EL (cell line): ENCODE measurements around the gene SBNO2.

Source experiments
- DNase-seq: peaks from one replicate; pipeline ENCODE4 v3.0.0-alpha.2; 2016

Gene SBNO2

DNA sequence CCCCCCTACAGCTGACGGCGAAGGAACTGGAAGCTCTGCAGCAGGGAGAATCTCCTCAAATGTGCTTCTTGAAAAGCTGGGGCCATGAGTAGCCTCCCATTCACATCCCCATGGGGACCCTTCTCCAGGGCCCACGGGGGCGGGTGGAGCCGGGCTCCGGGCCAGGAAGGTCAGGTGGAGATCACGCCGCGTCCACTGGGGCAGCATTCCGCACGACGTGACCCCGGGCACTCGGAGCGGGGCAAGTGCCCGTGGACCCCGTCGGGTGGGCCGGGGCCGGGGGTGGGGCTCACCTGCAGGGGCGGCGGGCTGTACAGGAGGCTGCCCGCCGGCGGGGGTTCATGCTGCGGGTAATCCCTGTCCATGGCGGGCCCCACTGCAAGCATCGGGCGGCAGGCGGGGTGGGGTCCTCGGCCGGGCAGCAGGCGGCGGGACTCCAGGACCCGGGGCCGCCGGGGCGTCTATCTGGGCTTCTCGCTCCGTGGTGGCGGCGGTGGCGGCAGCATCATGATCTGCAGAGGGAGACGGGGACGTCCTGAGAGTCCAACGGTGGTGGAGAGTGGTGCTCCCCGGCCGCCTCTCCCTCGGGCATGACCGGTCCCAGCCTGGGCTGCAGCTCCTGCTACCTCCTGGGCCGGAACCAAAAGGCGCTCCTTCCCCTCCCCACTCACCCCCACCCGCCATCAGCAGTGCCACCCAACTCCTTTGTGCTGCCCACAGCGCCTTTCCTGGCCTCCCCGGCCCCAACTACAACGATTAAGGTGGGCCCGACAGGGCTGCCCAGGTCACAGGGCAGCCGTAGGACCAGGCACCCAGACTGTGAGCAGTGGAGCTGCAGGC lies 20.0 kb downstream of the SBNO2 start:
- no peak for DNase-seq

- DNase-seq: no peak
Observed at GRCh38 chr19:1151917-1152587, 22.0 kb downstream of the SBNO2 start.

GRCh38 chr19:1151037-1151724 lies 22.9 kb downstream of the SBNO2 start:
- DNase-seq: no peak

GRCh38 chr19:1150333-1151036 lies 23.6 kb downstream of the SBNO2 start:
- no peak for DNase-seq

DNA sequence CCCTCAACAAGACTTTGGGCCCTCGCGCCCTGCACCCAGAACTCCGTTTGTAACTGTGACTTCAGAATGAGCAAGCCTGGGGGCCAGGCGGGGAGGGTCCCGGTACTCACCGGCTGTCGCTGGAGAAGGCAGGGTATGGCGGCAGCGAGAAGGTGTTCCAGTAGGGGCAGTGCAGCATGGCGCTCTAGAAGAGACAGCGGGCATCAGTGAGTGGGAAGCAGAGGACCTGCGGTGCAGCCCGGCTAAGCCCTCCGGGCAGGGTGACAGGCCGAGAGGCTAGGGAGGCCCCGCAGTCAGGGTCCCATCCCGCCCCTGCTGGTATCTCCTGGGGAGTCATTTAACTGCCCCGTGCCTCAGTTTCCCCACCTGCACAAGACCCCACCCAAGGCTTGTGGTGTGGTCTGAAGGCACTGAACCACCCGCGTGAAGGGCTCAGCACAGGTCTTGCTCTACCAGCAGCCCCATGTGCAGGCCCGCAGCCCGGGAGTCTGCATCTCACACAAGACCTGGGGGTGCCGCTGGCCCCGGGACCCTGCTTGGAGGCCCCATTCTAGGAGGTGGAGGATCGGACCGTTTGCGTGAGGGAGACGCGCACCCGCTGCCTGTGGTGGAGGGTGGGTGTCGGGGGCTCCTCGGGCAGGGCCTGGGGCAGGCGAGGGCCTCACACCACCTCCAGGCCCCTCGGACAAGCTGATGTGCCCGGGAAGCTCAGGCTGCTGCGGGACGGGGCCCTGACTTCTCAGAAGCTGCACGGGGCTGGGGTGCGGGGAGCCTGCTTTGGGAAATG lies 24.6 kb downstream of the SBNO2 start:
- no peak for DNase-seq

DNA sequence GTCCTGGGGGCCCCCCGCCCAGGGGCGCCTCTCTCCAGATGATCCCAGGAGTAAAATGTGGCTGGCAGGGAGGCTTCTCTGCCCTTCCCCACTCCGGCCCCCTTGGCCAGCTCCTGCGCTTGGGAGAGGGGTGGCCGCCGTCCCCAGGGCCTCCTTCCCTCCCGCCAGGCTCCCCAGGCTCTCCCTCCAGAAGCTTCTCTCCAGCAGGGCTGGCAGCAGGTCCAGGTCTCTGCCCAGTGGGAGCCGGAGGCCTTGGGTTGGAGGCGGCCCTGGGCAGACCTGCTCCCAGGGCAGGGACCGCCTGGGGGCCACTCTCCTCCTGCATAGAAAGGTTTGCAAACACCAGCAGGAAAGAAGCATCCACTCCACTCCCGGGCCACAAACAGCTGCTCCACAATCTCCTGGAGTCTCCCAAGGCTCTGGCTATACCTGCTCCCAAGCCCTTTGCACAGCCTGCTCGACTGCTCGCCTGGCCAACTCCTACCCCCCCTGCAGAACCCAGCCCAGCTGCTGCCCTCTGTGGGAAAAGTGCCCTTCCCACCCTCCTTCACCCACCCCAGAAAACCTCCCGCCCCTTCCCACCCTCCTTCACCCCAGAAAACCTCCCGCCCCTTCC lies 26.0 kb downstream of the SBNO2 start:
- DNase-seq: no peak

DNA sequence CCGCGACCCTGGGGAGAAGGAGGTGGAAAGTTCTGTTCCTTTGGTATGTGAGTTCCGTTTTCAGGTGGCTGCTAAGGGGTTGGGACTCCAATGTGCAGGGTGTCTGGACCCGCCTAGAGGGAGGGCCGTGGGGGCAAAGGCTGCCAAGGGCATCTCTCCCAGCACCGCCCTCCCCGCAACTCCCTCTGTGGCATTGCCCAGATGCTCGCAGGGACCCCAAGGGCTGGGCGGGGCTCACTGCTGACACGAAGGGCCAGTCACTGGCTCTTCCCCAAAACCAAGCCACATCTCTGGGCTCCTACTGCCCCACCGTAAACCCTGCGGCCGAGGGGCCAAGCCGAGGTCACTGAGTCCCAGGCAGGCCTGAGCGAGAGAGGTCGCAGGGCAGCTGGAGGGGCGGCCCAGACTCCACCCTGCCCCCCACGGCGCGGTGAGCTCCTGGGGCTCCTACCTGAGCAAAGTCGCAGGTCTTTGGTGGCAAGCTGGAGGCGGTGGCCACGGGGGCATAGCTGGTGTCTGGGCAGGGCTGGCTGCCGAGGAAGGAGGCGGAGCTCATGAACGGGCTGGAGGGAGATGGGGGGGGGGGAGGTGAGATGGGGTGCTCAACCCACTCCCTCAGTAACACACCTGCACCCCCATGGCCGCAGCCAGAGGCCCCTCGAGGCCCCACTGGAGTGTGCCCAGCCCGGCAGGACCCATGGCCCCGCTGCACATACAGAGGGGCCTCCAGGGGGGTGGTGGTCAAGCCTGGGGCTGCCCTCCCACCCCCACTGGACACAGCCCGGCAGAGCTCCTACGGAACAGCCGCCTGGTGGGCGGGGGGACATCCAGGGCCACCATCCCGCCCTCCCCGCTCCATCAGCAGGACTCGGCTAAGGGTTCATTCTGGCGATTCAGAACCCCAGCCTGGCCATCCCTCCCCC lies 26.9 kb downstream of the SBNO2 start:
- DNase-seq: no peak

- no peak for DNase-seq
Observed at GRCh38 chr19:1146412-1146699, 27.7 kb downstream of the SBNO2 start.

DNA sequence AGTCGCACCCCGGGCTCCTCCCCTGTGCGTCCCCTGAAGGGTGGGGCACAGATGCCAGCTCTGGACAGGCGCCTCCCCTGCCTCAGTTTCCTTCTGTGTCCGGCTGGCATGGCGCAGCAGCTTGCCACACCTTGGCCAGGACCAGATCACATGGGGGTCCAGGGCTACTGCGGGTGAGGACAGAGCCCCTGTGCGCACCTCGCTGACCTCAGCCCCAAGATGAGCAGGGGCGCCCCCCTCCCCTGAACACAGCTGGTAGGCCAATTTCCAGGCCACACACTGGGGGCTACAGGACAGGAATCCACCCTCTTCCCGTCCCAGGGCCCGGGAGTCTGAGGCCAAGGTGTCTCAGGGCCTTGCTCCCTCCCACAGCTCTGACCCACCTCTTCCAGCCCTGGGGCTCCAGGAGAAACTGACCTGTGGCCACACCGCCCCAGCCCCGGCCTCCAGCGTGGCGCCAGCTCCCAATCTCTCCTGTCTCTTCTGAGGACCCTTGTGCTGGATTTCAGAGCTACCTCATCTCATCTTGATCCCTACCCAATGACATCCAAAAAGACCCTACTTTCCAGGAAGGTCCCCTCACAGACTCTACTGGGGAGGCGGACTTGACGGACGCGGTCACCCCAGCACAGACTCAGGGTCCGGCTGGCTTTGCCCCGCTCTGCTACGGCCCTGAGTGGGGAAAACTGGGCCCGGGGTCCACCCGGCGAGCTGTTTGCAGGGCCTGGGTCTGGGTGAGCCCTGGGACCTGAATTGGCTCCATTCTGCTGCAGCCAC lies 28.2 kb downstream of the SBNO2 start:
- DNase-seq: no peak

- no peak for DNase-seq
Observed at GRCh38 chr19:1144741-1145140, 29.3 kb downstream of the SBNO2 start.

- DNase-seq: no peak
Observed at GRCh38 chr19:1143828-1144399, 30.2 kb downstream of the SBNO2 start.

DNA sequence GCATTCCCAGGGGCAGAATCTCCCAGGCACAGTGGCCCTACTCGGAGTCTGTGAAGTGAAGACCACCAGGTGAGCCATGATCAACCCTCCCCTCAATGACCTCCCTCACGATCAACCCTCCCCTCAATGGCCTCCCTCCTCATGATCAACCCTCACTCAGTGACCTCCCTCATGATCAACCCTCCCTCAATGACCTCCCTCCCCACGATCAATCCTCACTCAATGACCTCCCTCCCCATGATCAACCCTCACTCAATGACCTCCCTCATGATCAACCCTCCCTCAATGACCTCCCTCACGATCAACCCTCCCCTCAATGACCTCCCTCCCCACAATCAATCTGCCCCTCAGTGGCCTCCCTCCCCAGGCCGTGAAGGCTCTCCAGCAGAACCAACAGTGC lies 32.1 kb downstream of the SBNO2 start:
- DNase-seq: no peak

GRCh38 chr19:1140272-1141027 lies 33.6 kb downstream of the SBNO2 start:
- DNase-seq: no peak

GRCh38 chr19:1139126-1139525 lies 34.9 kb downstream of the SBNO2 start:
- no peak for DNase-seq

DNA sequence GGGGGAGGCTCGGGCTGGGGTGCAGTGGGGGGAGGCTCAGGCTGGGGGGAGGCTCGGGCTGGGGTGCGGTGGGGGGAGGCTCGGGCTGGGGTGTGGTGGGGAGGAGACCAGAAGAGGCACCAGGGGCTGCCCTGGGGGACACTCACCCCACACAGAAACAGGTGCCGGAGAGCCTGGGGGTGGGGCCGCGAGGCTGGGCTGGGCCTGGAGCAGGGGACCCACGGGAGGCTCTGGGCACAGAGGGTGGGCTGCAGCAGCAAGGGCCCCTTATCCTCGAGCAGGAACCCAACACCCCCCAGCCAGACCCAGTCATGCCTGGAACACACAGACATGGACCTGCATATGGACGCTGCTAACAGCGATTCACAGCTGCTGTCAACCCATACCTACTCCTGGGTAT lies 35.9 kb downstream of the SBNO2 start:
- no peak for DNase-seq

DNA sequence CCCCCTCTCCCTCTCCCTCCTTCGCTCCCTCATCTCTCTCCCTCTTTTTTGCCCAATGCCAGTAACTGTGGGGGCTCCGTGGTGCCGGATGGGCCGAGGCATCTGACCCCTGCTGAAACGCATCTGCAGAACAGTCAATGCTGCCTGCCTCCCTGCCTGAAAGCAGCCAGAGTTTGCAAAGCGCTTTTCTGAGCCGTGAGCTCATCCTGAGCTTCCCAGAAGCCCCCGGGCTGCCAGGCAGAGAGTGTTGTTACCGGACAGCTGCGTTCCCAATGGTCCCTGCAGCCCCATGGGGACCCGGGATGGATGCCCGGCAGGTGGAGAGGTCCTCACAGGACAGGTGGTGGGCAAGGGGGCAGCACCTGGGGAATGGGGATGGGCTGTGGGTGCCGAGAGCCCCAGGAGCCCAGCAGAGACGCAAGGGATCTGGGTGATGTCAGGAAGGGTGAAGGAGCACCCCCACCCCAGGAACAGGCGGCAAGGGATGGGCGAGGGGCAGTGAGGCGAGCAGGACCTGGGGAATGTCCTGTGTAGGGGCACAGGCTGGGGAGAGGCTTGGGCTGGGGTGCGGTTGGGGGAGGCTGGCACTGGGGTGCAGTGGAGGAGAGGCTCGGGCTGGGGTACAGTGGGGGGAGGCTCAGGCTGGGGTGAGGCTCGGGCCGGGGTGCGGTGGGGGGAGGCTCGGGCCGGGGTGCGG lies 37.3 kb downstream of the SBNO2 start:
- no peak for DNase-seq

DNA sequence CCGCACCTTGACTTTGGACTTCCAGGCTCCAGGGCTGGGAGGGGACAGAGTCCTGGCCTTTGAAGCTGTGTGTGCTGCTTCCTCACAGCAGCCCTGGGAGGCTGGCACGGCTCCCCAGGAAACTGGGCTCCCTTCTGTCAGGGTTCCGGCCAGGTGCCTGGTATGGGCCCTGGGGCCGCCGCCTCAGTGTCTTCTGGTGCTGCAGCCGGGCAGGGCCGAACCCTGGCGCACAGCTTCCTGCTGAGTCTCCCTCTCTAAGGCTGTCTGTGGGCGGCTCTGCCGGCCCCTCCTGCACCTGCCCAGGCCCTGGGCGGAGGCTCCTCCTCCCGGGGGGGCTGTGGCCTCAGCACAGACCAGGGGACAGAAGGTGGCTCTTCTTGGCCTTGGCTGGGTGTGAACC lies 37.9 kb downstream of the SBNO2 start:
- DNase-seq: no peak

DNA sequence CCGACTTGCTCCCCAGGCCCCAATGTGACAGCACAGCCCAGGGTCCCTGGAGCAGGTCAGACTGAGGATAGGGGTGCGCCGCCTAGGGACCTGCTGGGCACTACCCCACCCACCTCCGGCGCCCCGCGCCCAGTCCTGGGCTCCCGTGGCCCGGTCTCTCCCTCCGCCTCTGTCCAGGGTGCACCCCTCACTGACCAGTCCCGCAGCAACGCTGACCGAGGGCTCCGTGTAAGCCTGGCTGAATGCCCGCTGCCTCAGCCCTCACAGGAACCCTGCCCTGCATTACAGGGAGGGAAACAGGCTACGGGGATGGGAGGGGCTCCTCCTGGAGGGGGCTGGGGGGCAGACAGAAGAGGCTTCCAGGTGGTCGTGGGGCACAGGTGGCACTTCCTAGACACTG lies 38.6 kb downstream of the SBNO2 start:
- no peak for DNase-seq
